SK-N-DZ (cell line): ENCODE results near the gene GCH1.
"Not testable (repeated sequence)": the region's sequence is repeated elsewhere in the genome, so short reads cannot be mapped to it uniquely, and the experiment has no call there.

Source experiments
- DNase-seq: peaks from one replicate; pipeline ENCODE4 v3.0.0-alpha.2; 2015; ENCODE audit warnings: low spot score

GCH1 gene

GRCh38 chr14:54870154-54871090, 32.2 kb downstream of the GCH1 start:
- not testable (repeated sequence) for DNase-seq

- no peak for DNase-seq
Observed at GRCh38 chr14:54867011-54867410, 35.6 kb downstream of the GCH1 start.

GRCh38 chr14:54866588-54866987, 36.0 kb downstream of the GCH1 start:
- DNase-seq: no peak

- no peak for DNase-seq
Observed at GRCh38 chr14:54864526-54864925, 38.1 kb downstream of the GCH1 start.

- DNase-seq: no peak
Observed at GRCh38 chr14:54857830-54858269, 44.8 kb downstream of the GCH1 start.

- DNase-seq: no peak
Observed at GRCh38 chr14:54856152-54856551, 46.5 kb downstream of the GCH1 start.

- DNase-seq: no peak
Observed at GRCh38 chr14:54854181-54854580, 48.4 kb downstream of the GCH1 start.

- no peak for DNase-seq
Observed at GRCh38 chr14:54853339-54853738, 49.3 kb downstream of the GCH1 start.

- DNase-seq: no peak
Observed at GRCh38 chr14:54852215-54852614, 50.4 kb downstream of the GCH1 start.

GRCh38 chr14:54848910-54849309, 53.7 kb downstream of the GCH1 start:
- DNase-seq: no peak

GRCh38 chr14:54845641-54846040, 57.0 kb downstream of the GCH1 start:
- DNase-seq: no peak

GRCh38 chr14:54844479-54844878, 58.1 kb downstream of the GCH1 start:
- no peak for DNase-seq

GRCh38 chr14:54840798-54841197, 61.8 kb downstream of the GCH1 start:
- DNase-seq: no peak

- no peak for DNase-seq
Observed at GRCh38 chr14:54840336-54840735, 62.3 kb downstream of the GCH1 start.

GRCh38 chr14:54839701-54840119, 62.9 kb downstream of the GCH1 start:
- no peak for DNase-seq

- no peak for DNase-seq
Observed at GRCh38 chr14:54838931-54839512, 63.6 kb downstream of the GCH1 start.

- DNase-seq: no peak
Observed at GRCh38 chr14:54837508-54838149, 65.0 kb downstream of the GCH1 start.

GRCh38 chr14:54836231-54836630, 66.4 kb downstream of the GCH1 start:
- DNase-seq: peak; percentile 30

GRCh38 chr14:54834727-54835126, 67.9 kb downstream of the GCH1 start:
- no peak for DNase-seq

- DNase-seq: no peak
Observed at GRCh38 chr14:54834081-54834480, 68.5 kb downstream of the GCH1 start.

GRCh38 chr14:54830650-54831049, 72.0 kb downstream of the GCH1 start:
- no peak for DNase-seq

GRCh38 chr14:54829486-54830224, 73.0 kb downstream of the GCH1 start:
- DNase-seq: no peak
